GM12892 (cell line): ENCODE data around the gene CRTAP.
"Not testable (repeated sequence)": the region's sequence is repeated elsewhere in the genome, so short reads cannot be mapped to it uniquely, and the experiment has no call there.

Experiments
- DNase-seq: peaks from one replicate; pipeline ENCODE4 v3.0.0; 2011; ENCODE audit not compliant: insufficient read length
- FAIRE-seq: peaks from 2 replicates; lab custom pipeline; 2011; peaks lifted over from hg19 to GRCh38; lab: Jason Lieb, UNC
- POLR2A ChIP-seq: IDR thresholded peaks from 2 replicates; pipeline ENCODE4 v1.6.1; 2011; ENCODE audit warnings: low read depth, low read length, control low read depth
- POLR2AphosphoS5 ChIP-seq: IDR thresholded peaks from 2 replicates; pipeline ENCODE4 v1.6.1; 2011; ENCODE audit warnings: low read depth, low read length, control low read depth
- TAF1 ChIP-seq: IDR thresholded peaks from 2 replicates; pipeline ENCODE4 v1.6.1; 2011; ENCODE audit warnings: low read depth, mild to moderate bottlenecking, control low read depth, low read length, borderline replicate concordance

Gene CRTAP

DNA sequence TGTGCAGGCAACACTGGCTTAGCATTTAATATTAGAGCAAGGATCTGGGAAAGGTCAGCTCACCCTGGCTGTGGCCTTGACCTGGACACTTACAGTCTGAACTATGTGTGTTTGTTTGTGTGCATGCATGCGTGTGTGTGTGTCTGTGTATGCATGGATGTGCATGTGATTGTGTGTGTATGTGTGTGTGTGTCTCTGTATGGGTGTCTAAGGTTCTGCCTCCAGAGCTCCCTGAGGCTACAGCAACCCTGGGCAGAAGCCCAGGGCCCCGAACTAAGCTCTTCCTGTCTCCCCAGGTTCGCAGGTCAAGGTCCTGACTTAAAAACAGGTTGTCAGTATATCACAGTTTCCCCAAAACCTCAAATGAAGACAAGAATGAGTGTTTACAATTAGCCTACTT lies 53.5 kb downstream of the CRTAP start:
- no peak for TF ChIP-seq TAF1
- no peak for TF ChIP-seq POLR2AphosphoS5
- no peak for TF ChIP-seq POLR2A
- FAIRE-seq, result peak; percentile 27
- no peak for DNase-seq

DNA sequence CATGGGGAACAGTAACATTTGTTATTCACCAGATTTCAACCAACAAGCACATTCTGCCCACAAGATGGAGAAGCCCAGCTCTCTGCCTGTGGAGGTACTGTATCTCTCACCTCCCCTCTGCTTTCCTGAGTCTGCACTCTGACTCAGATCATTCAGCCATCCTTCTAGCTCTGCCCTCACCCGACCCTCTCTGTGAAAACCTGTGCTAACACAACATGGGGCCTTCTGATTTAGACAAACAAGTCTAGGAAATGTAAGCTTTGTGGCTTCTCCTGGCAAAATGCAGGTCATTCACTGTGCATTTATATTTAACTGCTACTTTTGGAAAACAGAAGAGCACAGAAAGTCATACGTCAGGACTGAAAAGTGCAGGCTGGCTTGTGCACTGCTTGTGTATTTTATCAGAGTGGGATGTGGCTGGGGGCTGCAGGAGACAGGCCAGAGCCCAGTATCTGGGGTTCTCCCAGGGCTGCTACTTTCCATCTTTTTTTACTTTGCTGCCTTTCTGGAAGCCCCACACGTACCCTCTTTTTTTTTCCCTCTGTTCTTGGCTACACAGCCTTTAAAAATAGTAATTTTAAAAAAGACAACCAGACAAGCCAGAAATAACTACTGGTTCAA lies 54.0 kb downstream of the CRTAP start:
- DNase-seq (no peak), FAIRE-seq (no peak)
- no peak for TF ChIP-seq POLR2AphosphoS5
- no peak for TF ChIP-seq TAF1

DNA sequence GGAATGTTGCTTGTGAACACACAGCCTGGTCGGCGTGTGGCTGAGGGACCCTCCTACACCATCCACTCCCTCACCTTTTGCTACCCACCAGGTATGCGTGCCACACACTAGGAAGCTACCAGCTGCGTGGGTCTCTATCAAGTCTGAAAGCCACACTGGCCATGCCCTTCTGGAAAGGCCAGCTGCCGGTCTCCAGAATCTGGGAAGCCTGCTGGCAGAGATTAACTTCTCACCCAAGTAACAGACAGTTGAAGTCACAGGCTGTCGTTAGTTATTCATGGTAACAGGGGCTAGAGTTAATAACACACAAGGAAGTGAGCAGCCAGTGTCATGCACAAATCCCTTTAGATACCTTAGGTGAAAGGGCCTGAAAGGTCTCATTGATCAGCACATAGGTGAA lies 56.7 kb downstream of the CRTAP start:
- DNase-seq, result no peak
- TF ChIP-seq POLR2AphosphoS5 (no peak), TAF1 (no peak), POLR2A (no peak)
- no peak for FAIRE-seq

DNA sequence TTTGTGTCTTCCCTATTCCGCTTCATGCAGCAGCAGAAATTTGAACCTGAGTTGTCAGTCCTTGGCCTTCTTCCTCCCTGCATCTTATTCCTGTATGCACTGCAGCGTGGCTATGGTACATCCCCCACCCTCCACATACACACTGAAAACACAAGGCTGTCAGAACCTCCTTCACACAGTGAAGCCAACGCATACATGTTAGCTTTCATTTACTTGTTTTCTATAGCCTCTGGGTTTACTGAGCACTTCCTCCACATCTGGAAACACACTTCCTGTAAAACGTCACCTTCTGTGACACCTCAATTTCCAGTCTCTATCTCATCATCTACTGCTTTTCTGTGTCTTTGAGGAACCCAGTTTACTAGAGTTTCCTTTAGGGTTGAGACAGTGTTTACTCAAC lies 57.8 kb downstream of the CRTAP start:
- no peak for DNase-seq
- no peak for FAIRE-seq
- TF ChIP-seq POLR2AphosphoS5, result no peak
- TF ChIP-seq TAF1, result no peak
- no peak for TF ChIP-seq POLR2A

DNA sequence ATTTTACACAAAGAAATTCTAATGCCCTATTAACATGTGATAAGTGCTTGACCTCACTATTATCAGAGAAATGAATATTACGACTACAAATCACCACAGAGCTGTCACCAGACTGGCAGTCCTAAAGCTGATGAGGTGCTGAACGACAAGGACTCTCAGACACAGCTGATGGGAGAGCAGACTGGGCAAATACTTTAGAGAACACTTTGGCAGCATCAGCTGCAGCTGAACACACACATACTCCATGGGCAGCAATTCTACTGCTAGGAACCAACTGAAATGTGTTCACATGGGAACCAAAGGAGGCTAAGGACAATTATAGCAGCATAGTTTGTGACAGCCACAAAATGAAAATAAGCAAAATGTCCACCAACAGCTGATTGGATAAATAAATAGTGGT lies 59.3 kb downstream of the CRTAP start:
- DNase-seq (no peak), FAIRE-seq (no peak)
- TF ChIP-seq POLR2AphosphoS5 (no peak), POLR2A (no peak), TAF1 (no peak)

DNA sequence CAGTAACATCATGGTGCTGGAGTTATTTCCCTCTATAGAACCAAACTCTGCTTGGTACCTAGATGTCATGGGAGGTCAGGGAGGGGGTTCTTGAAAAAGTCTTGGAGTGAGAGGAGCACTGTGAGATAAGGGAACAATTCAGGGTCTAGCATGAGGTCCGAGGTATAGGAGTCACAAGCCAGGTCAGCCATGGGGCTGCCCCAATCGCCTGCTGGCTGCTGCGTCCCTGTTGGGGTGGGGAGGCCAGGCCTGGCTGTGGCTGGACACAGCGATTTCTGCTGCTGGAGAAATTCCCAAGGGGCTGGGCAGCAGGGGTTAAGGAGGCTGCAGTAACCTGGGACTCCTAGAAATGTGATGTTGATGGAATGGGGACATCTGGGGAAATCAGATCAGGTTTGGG lies 59.9 kb downstream of the CRTAP start:
- FAIRE-seq (no peak), DNase-seq (no peak)
- no peak for TF ChIP-seq POLR2AphosphoS5
- no peak for TF ChIP-seq POLR2A

DNA sequence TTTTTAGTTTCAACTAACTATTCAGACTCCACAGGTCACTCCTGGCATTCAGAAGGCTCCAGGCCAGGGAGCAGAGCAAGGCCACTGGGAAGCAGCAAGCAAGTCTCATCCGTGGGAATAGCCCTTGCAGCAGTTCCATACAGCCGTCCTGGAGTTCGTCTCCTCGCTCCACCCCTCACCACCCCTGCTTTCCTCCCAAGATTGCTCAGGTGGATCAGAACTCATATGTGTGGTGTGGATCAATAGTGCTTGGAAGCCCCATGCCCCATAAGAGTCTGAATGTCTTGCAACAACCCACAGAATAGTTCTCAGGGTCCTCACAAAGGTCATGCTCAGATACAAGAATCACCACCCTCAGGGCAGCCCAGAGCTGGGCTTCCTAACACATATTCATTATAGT lies 60.3 kb downstream of the CRTAP start:
- DNase-seq (no peak), FAIRE-seq (no peak)
- TF ChIP-seq TAF1 (no peak), POLR2AphosphoS5 (no peak), POLR2A (no peak)

DNA sequence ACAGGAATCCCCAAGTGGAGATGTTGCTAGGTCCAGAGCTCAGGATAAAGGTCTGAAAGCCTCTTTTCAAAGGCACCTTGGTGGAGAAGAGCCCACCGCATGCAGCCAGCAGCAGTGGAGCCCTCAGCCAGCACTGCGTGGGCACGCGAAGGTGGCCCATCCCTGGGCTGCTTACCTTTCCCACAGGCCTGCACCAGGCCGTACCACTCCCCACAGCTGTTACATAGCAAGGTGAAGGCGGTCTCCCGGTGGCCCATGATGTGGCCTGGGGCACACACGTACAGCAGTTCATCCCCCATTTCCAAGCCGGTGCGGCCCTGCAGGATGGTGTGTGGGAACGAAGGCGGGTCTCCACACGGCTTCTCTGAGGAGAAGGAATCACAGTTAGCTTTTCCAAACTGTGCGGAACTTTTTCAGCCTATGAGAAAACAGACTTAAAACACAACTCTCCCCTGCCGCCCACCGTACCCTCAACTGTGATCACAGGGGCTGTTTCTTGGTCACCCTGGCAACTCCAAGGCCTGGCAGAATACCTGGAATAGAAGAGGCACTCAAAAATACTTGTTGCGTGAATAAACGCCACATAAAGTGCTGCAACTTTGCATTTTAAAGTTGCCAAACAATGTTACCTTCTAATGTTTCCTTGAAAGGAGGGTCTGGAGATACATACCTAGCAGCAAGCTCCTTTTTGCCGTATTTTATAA lies 61.0 kb downstream of the CRTAP start:
- TF ChIP-seq POLR2A (no peak), TAF1 (no peak), POLR2AphosphoS5 (no peak)
- FAIRE-seq (no peak), DNase-seq (no peak)

DNA sequence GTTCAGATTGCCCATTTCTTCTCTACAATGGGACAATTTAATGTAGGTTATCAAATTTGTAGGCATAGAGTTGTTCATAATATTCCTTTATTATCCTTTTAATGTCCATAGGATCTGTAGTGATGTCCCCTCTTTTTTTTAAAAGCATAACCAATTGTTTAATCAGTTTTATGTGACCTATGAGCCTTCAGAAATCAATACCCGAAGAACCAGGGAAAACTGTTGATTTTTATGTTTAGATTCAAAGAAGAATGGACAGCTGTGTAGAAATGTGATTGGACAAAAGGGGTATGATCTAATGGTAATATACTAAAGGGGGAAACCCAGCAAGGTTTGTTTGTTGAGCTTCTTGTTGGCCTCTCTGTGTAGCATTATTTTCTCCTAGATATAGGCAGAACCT lies 65.3 kb downstream of the CRTAP start:
- TF ChIP-seq POLR2A (no peak), TAF1 (no peak), POLR2AphosphoS5 (no peak)
- DNase-seq, result no peak
- FAIRE-seq, result no peak

DNA sequence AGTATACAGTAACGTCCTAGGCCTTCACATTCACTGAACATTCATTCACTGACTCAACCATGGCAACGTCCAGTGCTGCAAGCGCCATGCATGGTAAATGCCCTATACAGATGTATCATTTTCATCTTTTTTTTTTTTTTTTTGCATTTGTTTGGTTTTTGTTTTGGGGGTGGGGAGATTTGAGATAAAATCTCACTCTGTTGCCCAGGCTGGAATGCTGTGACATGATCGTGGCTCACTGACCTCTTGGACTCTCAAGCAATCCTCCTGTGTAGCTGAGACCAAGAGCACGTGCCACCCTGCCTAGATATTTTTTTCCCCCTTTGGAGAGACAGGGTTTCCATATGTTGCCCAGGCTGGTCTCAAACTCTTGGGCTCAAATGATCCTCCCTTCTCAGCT lies 67.4 kb downstream of the CRTAP start:
- FAIRE-seq, result no peak
- TF ChIP-seq POLR2AphosphoS5, result no peak
- no peak for TF ChIP-seq POLR2A
- TF ChIP-seq TAF1, result no peak
- DNase-seq, result no peak

DNA sequence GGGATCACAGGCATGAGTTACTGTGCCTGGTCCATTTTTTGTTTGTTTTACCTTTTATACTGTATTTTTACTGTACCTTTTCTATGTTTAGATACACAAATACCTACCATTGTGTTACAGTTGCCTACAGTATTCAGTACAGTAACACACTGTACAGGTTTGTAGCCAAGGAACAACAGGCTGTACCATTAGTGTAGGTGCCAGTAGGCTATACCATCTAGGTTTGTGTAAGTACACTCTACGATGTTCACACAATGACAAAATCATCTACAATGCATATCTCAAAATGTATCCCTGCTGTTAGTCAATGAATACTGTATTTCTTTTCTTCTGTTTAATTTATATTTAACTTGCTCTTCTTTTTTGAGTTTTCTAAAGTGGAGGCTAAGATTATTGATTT lies 67.8 kb downstream of the CRTAP start:
- not testable (repeated sequence) for FAIRE-seq, DNase-seq

DNA sequence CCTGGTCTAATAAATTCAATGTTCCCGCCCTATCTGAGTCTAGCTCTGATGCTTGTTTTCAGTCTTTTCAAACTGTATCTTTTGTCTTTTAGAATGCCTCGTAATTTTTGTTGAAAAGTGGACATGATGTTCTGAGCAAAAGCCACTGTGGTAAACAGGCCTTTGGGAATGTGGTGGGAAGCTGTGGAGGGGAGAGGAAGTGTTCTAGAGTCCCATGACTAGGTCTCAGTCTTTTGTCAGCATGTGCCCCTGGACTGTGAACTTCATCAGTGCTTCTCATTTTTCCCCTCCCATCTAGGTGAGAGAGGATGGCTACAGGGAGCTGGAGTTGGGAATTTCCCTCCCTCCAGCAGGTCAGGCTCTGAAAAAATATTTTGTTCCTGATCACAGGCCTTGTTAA lies 71.0 kb downstream of the CRTAP start:
- DNase-seq, result no peak
- TF ChIP-seq TAF1 (no peak), POLR2A (no peak), POLR2AphosphoS5 (no peak)
- no peak for FAIRE-seq
